HG02763 (cell line): ENCODE data around the gene EXTL2.
A peak's percentile ranks its signal among the peaks of the same experiment; 100 is the strongest.
"Not testable (repeated sequence)": the region's sequence is repeated elsewhere in the genome, so short reads cannot be mapped to it uniquely, and the experiment has no call there.

Experiments
- ATAC-seq: cut with Tn5 transposase; IDR thresholded peaks from one replicate; pipeline ENCODE4 v1.9.1; 2021; ENCODE audit warnings: mild to moderate bottlenecking, moderate library complexity; ENCODE audit not compliant: unreplicated experiment

EXTL2 gene

GRCh38 chr1:100894603-100895539, at the start of gene EXTL2:
TSS of gene EXTL2 (minus strand) at chr1:100894842. CDS start at chr1:100888757, 6,085 bp downstream.
- ATAC-seq = peak; percentile 39

GRCh38 chr1:100943533-100943932, 48.9 kb upstream of the EXTL2 start:
- no peak for ATAC-seq

GRCh38 chr1:100942304-100943046, 47.8 kb upstream of the EXTL2 start:
- ATAC-seq = no peak

- no peak for ATAC-seq
Observed at GRCh38 chr1:100941580-100942216, 47.1 kb upstream of the EXTL2 start.

- ATAC-seq = no peak
Observed at GRCh38 chr1:100941098-100941527, 46.5 kb upstream of the EXTL2 start.

GRCh38 chr1:100936194-100936967, 41.7 kb upstream of the EXTL2 start:
- no peak for ATAC-seq

- not testable (repeated sequence) for ATAC-seq
Observed at GRCh38 chr1:100933555-100933954, 38.9 kb upstream of the EXTL2 start.

- ATAC-seq = no peak
Observed at GRCh38 chr1:100931716-100932115, 37.1 kb upstream of the EXTL2 start.

- no peak for ATAC-seq
Observed at GRCh38 chr1:100930494-100930893, 35.9 kb upstream of the EXTL2 start.

GRCh38 chr1:100928128-100928527, 33.5 kb upstream of the EXTL2 start:
- ATAC-seq = no peak

- no peak for ATAC-seq
Observed at GRCh38 chr1:100927276-100927675, 32.6 kb upstream of the EXTL2 start.

- ATAC-seq = no peak
Observed at GRCh38 chr1:100926240-100926639, 31.6 kb upstream of the EXTL2 start.

GRCh38 chr1:100924991-100925390, 30.3 kb upstream of the EXTL2 start:
- ATAC-seq = no peak

- ATAC-seq = no peak
Observed at GRCh38 chr1:100924212-100924611, 29.6 kb upstream of the EXTL2 start.

GRCh38 chr1:100921110-100921706, 26.6 kb upstream of the EXTL2 start:
- no peak for ATAC-seq

GRCh38 chr1:100912019-100912418, 17.4 kb upstream of the EXTL2 start:
- no peak for ATAC-seq

GRCh38 chr1:100909018-100909417, 14.4 kb upstream of the EXTL2 start:
- no peak for ATAC-seq

GRCh38 chr1:100907887-100908286, 13.2 kb upstream of the EXTL2 start:
- ATAC-seq = no peak

- no peak for ATAC-seq
Observed at GRCh38 chr1:100905181-100905580, 10.5 kb upstream of the EXTL2 start.

- ATAC-seq = no peak
Observed at GRCh38 chr1:100904528-100904927, 9.9 kb upstream of the EXTL2 start.
